T-cell (primary cell): Measurements from ENCODE around the gene NUB1. TPM values are rescaled to one million over a fixed set of nuclear protein-coding genes. Genes with fewer than 3 reads are reported as not detected.
"Not testable (repeated sequence)": the region's sequence is repeated elsewhere in the genome, so short reads cannot be mapped to it uniquely, and the experiment has no call there.

Experiments used
- ATAC-seq, 4 experiments: fragments of 200-7000 bp in 3 of 4; fragments of 150-1000 bp in 1 of 4; cut with Tn5 transposase; replicated peaks in 1 of 4; 1 replicate in 3 of 4; 2 replicates in 1 of 4; pipeline ENCODE4 v1.10.0; 2021; ENCODE audit warnings: moderate library complexity in 3 of 4, mild to moderate bottlenecking in 2 of 4, moderate number of reproducible peaks in 1 of 4
- CTCF ChIA-PET, 2 donors: fragments of 300-600 bp; sonication (Branson Sonifier 250); formaldehyde crosslinking; loops; one replicate each; lab custom pipeline; 2022; ENCODE audit warnings: antibody characterized with exemption in 2 of 2; lab: Charles Lee
- POLR2A ChIA-PET, 2 donors: fragments of 300-600 bp; sonication (Branson Sonifier 250); formaldehyde crosslinking; loops; one replicate each; lab custom pipeline; 2022; ENCODE audit warnings: antibody characterized with exemption in 2 of 2; lab: Charles Lee
- DNase-seq, 35 experiments: peaks; one replicate each; pipeline versions ENCODE4 v3.0.0 to v3.0.0-alpha.2; 2013 to 2023
- H3K27ac ChIP-seq: one replicate; pipeline ENCODE4 v1.5.1; 2013; ENCODE audit warnings: low read length
- H3K27me3 ChIP-seq, 2 experiments: replicated peaks in 1 of 2; 1 replicate in 1 of 2; 2 replicates in 1 of 2; pipeline versions ENCODE4 v1.6.1 to v1.7.0; 2013; ENCODE audit warnings: low read length in 1 of 2, mixed read lengths in 1 of 2; ENCODE audit not compliant: control insufficient read depth in 2 of 2, insufficient read depth in 2 of 2; ENCODE audit errors: extremely low read depth in 1 of 2
- H3K36me3 ChIP-seq, 2 donors: 1 replicate in 1 of 2; 2 replicates in 1 of 2; pipeline versions ENCODE4 v1.6.1 to v1.7.0; 2013; ENCODE audit warnings: low read length in 1 of 2; ENCODE audit not compliant: control insufficient read depth in 2 of 2, insufficient read depth in 1 of 2; ENCODE audit errors: extremely low read depth in 1 of 2
- H3K4me1 ChIP-seq, 2 experiments: 1 replicate in 1 of 2; 2 replicates in 1 of 2; pipeline versions ENCODE4 v1.6.1 to v1.7.0; 2013; ENCODE audit warnings: low read length in 2 of 2, mixed read lengths in 1 of 2; ENCODE audit not compliant: insufficient read depth in 2 of 2, control insufficient read depth in 1 of 2; ENCODE audit errors: extremely low read depth in 1 of 2
- H3K4me3 ChIP-seq, 2 donors: 1 replicate in 1 of 2; 2 replicates in 1 of 2; pipeline versions ENCODE4 v1.5.1 to v1.7.0; 2013; ENCODE audit warnings: mild to moderate bottlenecking in 2 of 2, low read length in 1 of 2, moderate library complexity in 1 of 2; ENCODE audit not compliant: control insufficient read depth in 1 of 2; ENCODE audit errors: extremely low read depth in 1 of 2
- H3K9me3 ChIP-seq: 2 replicates; pipeline ENCODE4 v1.7.0; 2013
- H3K27ac Mint-ChIP-seq, 2 donors: one replicate each; pipeline ENCODE4 v1.8.0; 2020 to 2021; ENCODE audit warnings: mild to moderate bottlenecking in 2 of 2, mixed read lengths in 2 of 2
- H3K27me3 Mint-ChIP-seq, 2 donors: one replicate each; pipeline ENCODE4 v1.8.0; 2021 to 2022; ENCODE audit warnings: mixed read lengths in 2 of 2
- H3K36me3 Mint-ChIP-seq: one replicate; pipeline ENCODE4 v1.8.0; 2021; ENCODE audit warnings: mixed read lengths
- H3K4me1 Mint-ChIP-seq, 3 donors: one replicate each; pipeline ENCODE4 v1.8.0; 2020 to 2022; ENCODE audit warnings: mixed read lengths in 3 of 3, mild to moderate bottlenecking in 1 of 3
- H3K4me3 Mint-ChIP-seq, 3 donors: one replicate each; pipeline ENCODE4 v1.8.0; 2020 to 2022; ENCODE audit warnings: mild to moderate bottlenecking in 3 of 3, mixed read lengths in 3 of 3, moderate library complexity in 3 of 3
- H3K9me3 Mint-ChIP-seq, 3 donors: one replicate each; pipeline ENCODE4 v1.8.0; 2020 to 2022; ENCODE audit warnings: mixed read lengths in 3 of 3
- WGBS: methylation state at CpG from one replicate; pipeline ENCODE4 v1.1.5; 2013; ENCODE audit warnings: missing lambda C conversion rate; ENCODE audit not compliant: insufficient coverage; 5-methylcytosine and 5-hydroxymethylcytosine counted together
- total RNA-seq, 35 experiments: library from RNA in 6 of 35; stranded (reverse) in 6 of 35; fragments of 120-200 nt in 1 of 35; gene quantifications; one replicate each; pipeline versions ENCODE4 v1.2.1 to v1.2.4 and lab custom pipeline; 2013 to 2026

Gene NUB1
- total RNA-seq, 5 donors from 2014 or later (not counting 1 experiment from before 2014, with no cell fraction given): 77.4 to 98.9 (median 87.7) TPM

GRCh38 chr7:151299940-151300645 lies 41.5 kb upstream of the NUB1 start:
- H3K27ac Mint-ChIP-seq: no peak overlapping the region

GRCh38 chr7:151301471-151302462 lies 39.8 kb upstream of the NUB1 start:
- DNase-seq: no peak
- POLR2A ChIA-PET: interaction anchor here in 1 of 2 donors (0.6 kb wide), 1 partner anchor 19 kb away, joined by 6 read pairs; no protein-coding TSS in a partner anchor
- Mint-ChIP-seq H3K36me3 (no peaks in the 10 kb centered on the region), H3K4me1 (peaks cover 9 to 16% (median 13%) of the 10 kb centered on the region in 3 donors), H3K27me3 (peaks cover 39 to 45% of the 10 kb centered on the region in 2 donors), H3K4me3 (peak overlapping the region in 1 of 3 donors; percentile 45), H3K9me3 (no peaks in the 10 kb centered on the region), H3K27ac (no peak overlapping the region)
- CTCF ChIA-PET: interaction anchor here (0.7 to 1.0 kb wide), 2 partner anchors 28 to 63 kb away, joined by 3 to 6 read pairs; no protein-coding TSS in a partner anchor
- H3K9me3 ChIP-seq: no peaks in the 10 kb centered on the region
- peaks cover 0 to 64% of the 10 kb centered on the region in 2 experiments for H3K27me3 ChIP-seq
- H3K27ac ChIP-seq: no peak overlapping the region
- no peak overlapping the region for H3K4me3 ChIP-seq
- H3K4me1 ChIP-seq: peaks cover 0 to 9% of the 10 kb centered on the region in 2 experiments
- ATAC-seq: no peak
- no peaks in the 10 kb centered on the region for H3K36me3 ChIP-seq
- 77% methylated on average over 19 of the region's 20 CpGs for WGBS

More at GRCh38 chr7:151299940-151300645, 41.5 kb upstream of the NUB1 start:
- ChIA-PET POLR2A (no interaction called here), CTCF (no interaction called here)
- H3K4me3 ChIP-seq: no peak overlapping the region
- no peak overlapping the region for H3K27ac ChIP-seq
- peaks cover 8 to 13% (median 9%) of the 10 kb centered on the region in 3 donors for H3K4me1 Mint-ChIP-seq
- peaks cover 4% of the 10 kb centered on the region for H3K36me3 Mint-ChIP-seq
- H3K27me3 Mint-ChIP-seq: peaks cover 30 to 42% of the 10 kb centered on the region in 2 donors
- 78% methylated on average over 5 of the region's 7 CpGs for WGBS
- ATAC-seq (no peak), DNase-seq (no peak)
- peaks cover 0 to 9% of the 10 kb centered on the region in 2 experiments for H3K4me1 ChIP-seq
- H3K4me3 Mint-ChIP-seq: no peak overlapping the region
- no peaks in the 10 kb centered on the region for H3K36me3 ChIP-seq
- H3K9me3 Mint-ChIP-seq: peaks cover 0 to 8% (median 7%) of the 10 kb centered on the region in 3 donors
- H3K9me3 ChIP-seq: no peaks in the 10 kb centered on the region
- H3K27me3 ChIP-seq: peaks cover 0 to 66% of the 10 kb centered on the region in 2 experiments

- not testable (repeated sequence) for H3K27ac Mint-ChIP-seq, H3K36me3 Mint-ChIP-seq, H3K27ac ChIP-seq, H3K9me3 ChIP-seq, H3K36me3 ChIP-seq, H3K4me1 ChIP-seq, DNase-seq, ATAC-seq, H3K9me3 Mint-ChIP-seq
- H3K27me3 ChIP-seq: peaks cover 0 to 75% of the 10 kb centered on the region in 2 experiments
- peak overlapping the region in 1 of 3 donors; percentile 71 for H3K4me3 Mint-ChIP-seq
- CTCF ChIA-PET: interaction anchor here (0.6 to 1.0 kb wide), 7 partner anchors 8 to 517 kb away, joined by 3 to 5 read pairs (median 4); no protein-coding TSS in a partner anchor
- peaks cover 9 to 16% (median 13%) of the 10 kb centered on the region in 3 donors for H3K4me1 Mint-ChIP-seq
- POLR2A ChIA-PET: interaction anchor here (0.6 to 0.7 kb wide), 2 partner anchors 18 to 49 kb away, joined by 4 to 5 read pairs; no protein-coding TSS in a partner anchor
- peak overlapping the region in 1 of 2 donors; percentile 17 for H3K4me3 ChIP-seq
- 83% methylated on average over 16 of the region's 19 CpGs for WGBS
- H3K27me3 Mint-ChIP-seq: peaks cover 31 to 49% of the 10 kb centered on the region in 2 donors
Measured at GRCh38 chr7:151304251-151304650, 37.4 kb upstream of the NUB1 start.

GRCh38 chr7:151304856-151305255 lies 36.8 kb upstream of the NUB1 start:
- no peak overlapping the region for H3K27ac ChIP-seq
- no peaks in the 10 kb centered on the region for H3K36me3 Mint-ChIP-seq
- H3K9me3 ChIP-seq: no peaks in the 10 kb centered on the region
- whole genome bisulfite sequencing: 4% methylated on average over 2 of the region's 7 CpGs
- ATAC-seq (no peak), DNase-seq (no peak)
- H3K4me1 ChIP-seq: peaks cover 0 to 9% of the 10 kb centered on the region in 2 experiments
- peaks cover 9 to 16% (median 13%) of the 10 kb centered on the region in 3 donors for H3K4me1 Mint-ChIP-seq
- peak overlapping the region in 2 of 3 donors; percentile 45 to 71 for H3K4me3 Mint-ChIP-seq
- CTCF ChIA-PET: interaction anchor here (0.6 to 1.5 kb wide), 7 partner anchors 9 to 518 kb away, joined by 3 to 5 read pairs (median 4); no protein-coding TSS in a partner anchor
- POLR2A ChIA-PET: no interaction called here
- peaks cover 0 to 71% of the 10 kb centered on the region in 2 experiments for H3K27me3 ChIP-seq
- H3K27me3 Mint-ChIP-seq: peaks cover 26 to 46% of the 10 kb centered on the region in 2 donors
- H3K27ac Mint-ChIP-seq: no peak overlapping the region
- H3K9me3 Mint-ChIP-seq: no peaks in the 10 kb centered on the region
- H3K36me3 ChIP-seq: no peaks in the 10 kb centered on the region
- peak overlapping the region in 1 of 2 donors; percentile 17 for H3K4me3 ChIP-seq

- Mint-ChIP-seq H3K36me3 (no peaks in the 10 kb centered on the region), H3K9me3 (no peaks in the 10 kb centered on the region), H3K27me3 (peaks cover 21 to 45% of the 10 kb centered on the region in 2 donors), H3K4me1 (peaks cover 9 to 16% (median 13%) of the 10 kb centered on the region in 3 donors), H3K4me3 (no peak overlapping the region), H3K27ac (no peak overlapping the region)
- Histone ChIP-seq H3K4me3 (no peak overlapping the region), H3K9me3 (no peaks in the 10 kb centered on the region), H3K4me1 (peaks cover 0 to 9% of the 10 kb centered on the region in 2 experiments), H3K27me3 (peaks cover 0 to 58% of the 10 kb centered on the region in 2 experiments), H3K27ac (no peak overlapping the region), H3K36me3 (no peaks in the 10 kb centered on the region)
- ATAC-seq: no peak
- ChIA-PET CTCF (interaction anchor here in 1 of 2 donors (0.9 to 1.5 kb wide), 2 partner anchors 9 to 37 kb away, joined by 3 to 4 read pairs; no protein-coding TSS in a partner anchor), POLR2A (no interaction called here)
- WGBS: 90% methylated on average over 5 of the region's 8 CpGs
- DNase-seq: no peak
Measured at GRCh38 chr7:151306374-151306773, 35.2 kb upstream of the NUB1 start.
